GM21360 (cell line): ENCODE measurements around the gene KIF17.

Experiments
- ATAC-seq: cut with Tn5 transposase; IDR thresholded peaks from one replicate; pipeline ENCODE4 v1.9.1; 2021; ENCODE audit warnings: mild to moderate bottlenecking, moderate library complexity; ENCODE audit not compliant: unreplicated experiment

The KIF17 gene

GRCh38 chr1:20717452-20718342 lies at the start of gene KIF17:
TSS of gene KIF17 (minus strand) at chr1:20718007. CDS start at chr1:20717706, 301 bp downstream.
- no peak for ATAC-seq

DNA sequence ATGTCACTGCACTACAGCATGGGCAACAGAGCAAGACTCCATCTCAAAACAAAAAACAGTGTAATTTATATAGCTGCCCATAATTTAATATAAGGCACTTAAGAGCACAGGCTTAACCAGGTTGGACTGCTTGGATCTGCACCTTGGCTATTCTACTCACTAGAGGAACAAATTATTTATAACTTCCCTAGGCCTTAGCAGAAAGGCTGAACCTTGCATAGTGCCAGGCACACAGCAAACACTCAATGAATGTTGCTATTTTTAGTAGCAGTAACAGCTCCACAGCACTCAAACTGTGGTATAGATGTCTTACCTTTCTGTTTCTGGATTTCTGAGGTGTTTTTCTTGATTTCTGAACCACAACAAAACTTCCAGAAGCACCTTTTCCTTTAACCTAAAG lies 49.5 kb upstream of the KIF17 start:
- no peak for ATAC-seq

GRCh38 chr1:20763417-20763816 lies 45.6 kb upstream of the KIF17 start:
- ATAC-seq: no peak

- no peak for ATAC-seq
Observed at GRCh38 chr1:20760322-20760721, 42.5 kb upstream of the KIF17 start.

DNA sequence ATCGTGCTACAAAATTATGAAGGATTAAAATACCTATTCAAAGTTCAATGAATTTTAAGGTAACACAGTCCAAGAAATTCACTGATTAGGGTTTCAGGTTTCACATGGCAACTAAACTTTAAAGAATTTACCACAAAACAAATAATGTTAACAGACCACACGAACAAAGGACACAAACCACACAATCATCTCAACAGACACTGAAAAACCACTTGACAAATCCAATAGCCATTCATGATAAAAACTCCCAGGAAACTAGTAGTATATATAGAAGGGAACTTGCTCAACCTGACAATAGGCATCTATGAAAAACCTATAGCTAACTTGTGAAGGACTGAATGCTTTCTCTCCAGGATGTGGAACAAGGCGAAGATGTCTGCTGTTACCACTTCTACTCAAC lies 35.8 kb upstream of the KIF17 start:
- no peak for ATAC-seq

GRCh38 chr1:20751462-20751990 lies 33.7 kb upstream of the KIF17 start:
- no peak for ATAC-seq

- ATAC-seq: no peak
Observed at GRCh38 chr1:20742671-20743070, 24.9 kb upstream of the KIF17 start.

GRCh38 chr1:20740781-20741180 lies 23.0 kb upstream of the KIF17 start:
- no peak for ATAC-seq

- no peak for ATAC-seq
Observed at GRCh38 chr1:20739225-20739624, 21.4 kb upstream of the KIF17 start.

DNA sequence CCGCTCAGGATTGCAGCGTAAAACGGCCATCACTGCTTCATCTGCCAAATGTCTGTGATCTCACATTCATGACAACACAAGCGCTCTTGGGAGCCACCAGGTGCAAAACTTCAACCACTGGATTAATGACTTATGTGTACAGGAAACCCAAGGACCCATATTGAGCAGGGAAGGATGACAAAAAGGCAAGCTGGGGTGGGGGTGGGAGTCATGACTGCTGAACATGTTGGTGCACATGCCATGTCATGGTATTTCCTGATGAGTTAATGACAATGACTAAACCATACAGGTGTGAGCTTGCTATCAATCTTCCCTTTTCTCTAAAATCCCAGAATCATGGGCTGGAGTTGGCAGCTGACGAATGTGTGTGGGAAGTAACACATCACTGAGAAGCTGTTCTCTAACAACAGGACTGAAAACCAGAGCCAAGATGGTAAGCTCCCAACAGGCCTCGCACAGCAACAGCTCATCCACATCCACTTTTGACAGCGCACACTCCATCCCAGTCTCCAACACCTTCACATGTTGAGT lies 17.8 kb upstream of the KIF17 start:
- no peak for ATAC-seq

- no peak for ATAC-seq
Observed at GRCh38 chr1:20733360-20733975, 15.7 kb upstream of the KIF17 start.

- peak; percentile 63 for ATAC-seq
Observed at GRCh38 chr1:20732588-20733359, 15.0 kb upstream of the KIF17 start, which contains the start of gene SH2D5. TSS of gene SH2D5 (minus strand) at chr1:20732703. CDS start at chr1:20728044, 4,659 bp downstream.

GRCh38 chr1:20732071-20732587 lies 14.3 kb upstream of the KIF17 start:
- no peak for ATAC-seq

GRCh38 chr1:20731057-20731991 lies 13.5 kb upstream of the KIF17 start:
- ATAC-seq: no peak

GRCh38 chr1:20730690-20731056 lies 12.9 kb upstream of the KIF17 start:
- ATAC-seq: no peak

DNA sequence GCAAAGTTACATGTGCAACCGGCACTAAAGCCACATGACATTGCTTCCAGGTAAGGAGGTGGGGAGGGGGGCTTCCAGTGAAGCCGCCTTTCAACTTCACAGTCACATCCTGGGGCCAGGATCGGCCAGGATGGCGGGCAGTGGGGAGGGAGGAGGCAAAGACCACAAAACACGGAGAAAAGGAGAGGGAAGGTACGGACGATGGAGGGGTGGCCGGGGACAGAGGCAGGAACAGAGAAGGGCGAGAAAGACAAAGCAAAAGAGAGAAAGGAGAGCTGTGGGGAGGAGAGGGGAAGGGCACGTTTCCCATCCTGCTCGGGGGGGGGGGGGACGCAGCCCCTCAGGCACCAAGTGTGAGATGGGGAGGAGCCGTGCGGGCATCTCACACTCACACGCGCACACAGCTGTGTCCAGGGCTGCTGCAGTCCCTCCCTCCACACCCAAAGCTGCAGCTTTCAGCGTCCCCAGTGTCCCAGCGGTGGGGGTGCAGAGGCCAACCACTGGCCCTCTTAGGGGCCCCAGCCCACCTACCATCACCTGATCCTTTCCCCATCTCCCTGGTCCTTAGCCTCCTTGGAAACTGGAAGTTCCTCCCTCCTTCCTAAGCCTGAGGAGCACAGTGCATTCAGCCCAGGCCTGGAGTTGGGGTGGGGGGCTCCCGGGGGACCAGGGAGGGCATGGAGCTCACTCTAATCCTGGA lies 12.3 kb upstream of the KIF17 start:
- ATAC-seq: no peak

- no peak for ATAC-seq
Observed at GRCh38 chr1:20729155-20729931, 11.5 kb upstream of the KIF17 start.
